Activated CD8-positive, alpha-beta memory T cell treated with anti-CD3 and anti-CD28 coated beads, Interleukin-2, amount 50 U/mL, for 24 hours (primary cell): ENCODE results near the gene ZNF775.
A peak's percentile ranks its signal among the peaks of the same experiment; 100 is the strongest.

Experiments used
- DNase-seq: peaks from one replicate; pipeline ENCODE4 v3.0.0-alpha.2; 2020; ENCODE audit errors: extremely low read depth

Gene ZNF775

GRCh38 chr7:150378853-150379440 lies at the start of gene ZNF775:
Gene ZNF775 (plus strand): TSS chr7:150379330. CDS start chr7:150388471, 9,141 bp downstream.
- DNase-seq = peak; percentile 79

- no peak for DNase-seq
These were observed 49.6 kb upstream of the ZNF775 start for GRCh38 chr7:150329331-150330120.

- DNase-seq = no peak
These were observed 48.8 kb upstream of the ZNF775 start for GRCh38 chr7:150330211-150330885.

GRCh38 chr7:150332852-150333635 lies 46.1 kb upstream of the ZNF775 start:
- no peak for DNase-seq

- DNase-seq = no peak
These were observed 45.5 kb upstream of the ZNF775 start for GRCh38 chr7:150333659-150334058.

- no peak for DNase-seq
These were observed 45.0 kb upstream of the ZNF775 start for GRCh38 chr7:150334108-150334507.

GRCh38 chr7:150335108-150335773 lies 43.9 kb upstream of the ZNF775 start:
- no peak for DNase-seq

- DNase-seq = no peak
These were observed 43.4 kb upstream of the ZNF775 start for GRCh38 chr7:150335774-150336112.

- no peak for DNase-seq
These were observed 42.4 kb upstream of the ZNF775 start for GRCh38 chr7:150336746-150337145.

- DNase-seq = no peak
These were observed 42.0 kb upstream of the ZNF775 start for GRCh38 chr7:150337179-150337578.

- no peak for DNase-seq
These were observed 41.5 kb upstream of the ZNF775 start for GRCh38 chr7:150337659-150338081.

- no peak for DNase-seq
These were observed 40.8 kb upstream of the ZNF775 start for GRCh38 chr7:150338166-150338829.

GRCh38 chr7:150339409-150339809 lies 39.7 kb upstream of the ZNF775 start:
- DNase-seq = no peak

- DNase-seq = no peak
These were observed 38.9 kb upstream of the ZNF775 start for GRCh38 chr7:150340024-150340749.

- no peak for DNase-seq
These were observed 38.3 kb upstream of the ZNF775 start for GRCh38 chr7:150340875-150341262.

GRCh38 chr7:150341263-150342120 lies 37.6 kb upstream of the ZNF775 start, which contains the start of gene RARRES2:
Gene RARRES2 (minus strand): TSS chr7:150341629. CDS start chr7:150340609, 1,020 bp downstream.
- DNase-seq = no peak

- DNase-seq = no peak
These were observed 37.1 kb upstream of the ZNF775 start for GRCh38 chr7:150342121-150342408.

- DNase-seq = no peak
These were observed 35.9 kb upstream of the ZNF775 start for GRCh38 chr7:150343225-150343624.

GRCh38 chr7:150344299-150344698 lies 34.8 kb upstream of the ZNF775 start:
- no peak for DNase-seq

GRCh38 chr7:150345012-150345411 lies 34.1 kb upstream of the ZNF775 start:
- DNase-seq = no peak
